H1 (cell line): ENCODE measurements around the gene NR4A2. TPM values are rescaled to one million over a fixed set of nuclear protein-coding genes. Genes with fewer than 3 reads are reported as not detected.

ENCODE experiments used
- BRCA1 ChIP-seq: IDR thresholded peaks from 2 replicates; pipeline ENCODE4 v1.6.1; 2012; ENCODE audit warnings: low read depth, low read length, improper control_type of control experiment
- CBX8 ChIP-seq: fragments of 300-800, 300-1000 bp; sonication (generic); IDR thresholded peaks from 2 replicates; pipeline ENCODE4 v1.7.1; 2016; ENCODE audit warnings: low read depth, low read length, borderline replicate concordance
- CEBPB ChIP-seq: IDR thresholded peaks from 2 replicates; pipeline ENCODE4 v1.6.1; 2012; ENCODE audit warnings: low read depth, low read length
- CHD2 ChIP-seq: IDR thresholded peaks from 2 replicates; pipeline ENCODE4 v1.6.1; 2012; ENCODE audit warnings: low read length, improper control_type of control experiment
- CTBP2 ChIP-seq: IDR thresholded peaks from 2 replicates; pipeline ENCODE4 v1.7.0; 2011; ENCODE audit warnings: borderline replicate concordance, mild to moderate bottlenecking, moderate library complexity, mixed read lengths, low read length; ENCODE audit not compliant: insufficient read depth, insufficient read length
- EGR1 ChIP-seq: IDR thresholded peaks from 2 replicates; pipeline ENCODE4 v1.6.1; 2011; ENCODE audit warnings: low read depth, low read length, borderline replicate concordance
- FOSL1 ChIP-seq: IDR thresholded peaks from 2 replicates; pipeline ENCODE4 v1.6.1; 2011; ENCODE audit warnings: mild to moderate bottlenecking, low read depth, low read length, moderate library complexity; ENCODE audit not compliant: insufficient read depth
- GTF2F1 ChIP-seq: IDR thresholded peaks from 2 replicates; pipeline ENCODE4 v1.6.1; 2012; ENCODE audit warnings: low read depth, low read length, improper control_type of control experiment, borderline replicate concordance
- HDAC2 ChIP-seq, 2 experiments: fragments of 300-600 bp in 1 of 2; sonication (generic) in 1 of 2; IDR thresholded peaks; 2 replicates each; pipeline ENCODE4 v1.6.1; 2011 to 2012; ENCODE audit warnings: low read depth in 2 of 2, low read length in 2 of 2, mild to moderate bottlenecking in 2 of 2, moderate library complexity in 2 of 2, borderline replicate concordance in 1 of 2, inconsistent platforms in 1 of 2
- JUN ChIP-seq: IDR thresholded peaks from 2 replicates; pipeline ENCODE4 v1.6.1; 2011; ENCODE audit warnings: low read depth, mild to moderate bottlenecking, improper control_type of control experiment, low read length
- JUND ChIP-seq: IDR thresholded peaks from 2 replicates; pipeline ENCODE4 v1.6.1; 2011; ENCODE audit warnings: mild to moderate bottlenecking, improper control_type of control experiment, low read length
- MAFK ChIP-seq: IDR thresholded peaks from 2 replicates; pipeline ENCODE4 v1.6.1; 2012; ENCODE audit warnings: low read depth, mild to moderate bottlenecking, improper control_type of control experiment, low read length
- PHF8 ChIP-seq: fragments of 200-600 bp; sonication (generic); conservative IDR thresholded peaks from 2 replicates; pipeline ENCODE4 v1.7.1; 2012; ENCODE audit warnings: low read depth, mild to moderate bottlenecking, inconsistent platforms, low read length, moderate library complexity
- RBBP5 ChIP-seq: IDR thresholded peaks from 2 replicates; pipeline ENCODE4 v1.7.1; 2012; ENCODE audit warnings: low read depth, mild to moderate bottlenecking, inconsistent platforms, low read length, moderate library complexity, borderline replicate concordance
- SAP30 ChIP-seq: fragments of 300-600 bp; sonication (generic); IDR thresholded peaks from 2 replicates; pipeline ENCODE4 v1.7.1; 2012; ENCODE audit warnings: low read length, moderate library complexity, mild to moderate bottlenecking, inconsistent platforms; ENCODE audit not compliant: insufficient read depth, insufficient replicate concordance
- SIRT6 ChIP-seq: IDR thresholded peaks from one replicate; pipeline ENCODE4 v1.7.1; 2012; ENCODE audit warnings: low read length, inconsistent platforms
- TAF7 ChIP-seq: optimal IDR thresholded peaks from 2 replicates; pipeline ENCODE3; 2011; ENCODE audit warnings: low read depth, mild to moderate bottlenecking, inconsistent platforms, low read length, moderate library complexity, borderline replicate concordance
- TBP ChIP-seq: IDR thresholded peaks from 2 replicates; pipeline ENCODE4 v1.6.1; 2011; ENCODE audit warnings: low read depth, low read length, improper control_type of control experiment
- TCF12 ChIP-seq: IDR thresholded peaks from 2 replicates; pipeline ENCODE4 v1.6.1; 2011; ENCODE audit warnings: low read depth, mild to moderate bottlenecking, low read length
- polyA plus RNA-seq, 7 experiments: library from polyadenylated mRNA; depleted of rRNA in 3 of 7; stranded (reverse) in 5 of 7; unstranded in 2 of 7; fragments of >200 nt in 5 of 7; fragments of 200-250 nt in 2 of 7; gene quantifications; 1 replicate in 5 of 7; 2 replicates in 1 of 7; 4 replicates in 1 of 7; pipeline versions ENCODE4 v1.2.1 to v1.2.3, GENCODE V29; 2011 to 2013; ENCODE audit warnings: missing spikeins in 2 of 7, mixed read lengths in 2 of 7
- total RNA-seq: library from RNA; stranded (reverse); fragmentation: NEBNext Ultra II Directional; extraction: Animal tissue kit (Norgen Biotek cat#: 25700); gene quantifications from 2 replicates; pipeline ENCODE4 v1.2.1, GENCODE V29; 2021
- TF ChIP-seq, protein P1 (sequence below): IDR thresholded peaks from 2 replicates; pipeline ENCODE4 v1.6.1; 2011; ENCODE audit warnings: low read length, improper control_type of control experiment
- TF ChIP-seq, protein P2 (sequence below): IDR thresholded peaks from 2 replicates; pipeline ENCODE4 v1.6.1; 2011; ENCODE audit warnings: low read depth, mild to moderate bottlenecking, low read length; ENCODE audit not compliant: insufficient read depth
- TF ChIP-seq, protein P3 (sequence below): IDR thresholded peaks from 2 replicates; pipeline ENCODE4 v1.6.1; 2012; ENCODE audit warnings: low read length, inconsistent platforms

Gene NR4A2
- total and polyA plus RNA-seq, 2 of the 8 experiments (the other 6 are each of a cell fraction or from before 2014, with no cell fraction given): 0.15 to 1.7 TPM

DNA sequence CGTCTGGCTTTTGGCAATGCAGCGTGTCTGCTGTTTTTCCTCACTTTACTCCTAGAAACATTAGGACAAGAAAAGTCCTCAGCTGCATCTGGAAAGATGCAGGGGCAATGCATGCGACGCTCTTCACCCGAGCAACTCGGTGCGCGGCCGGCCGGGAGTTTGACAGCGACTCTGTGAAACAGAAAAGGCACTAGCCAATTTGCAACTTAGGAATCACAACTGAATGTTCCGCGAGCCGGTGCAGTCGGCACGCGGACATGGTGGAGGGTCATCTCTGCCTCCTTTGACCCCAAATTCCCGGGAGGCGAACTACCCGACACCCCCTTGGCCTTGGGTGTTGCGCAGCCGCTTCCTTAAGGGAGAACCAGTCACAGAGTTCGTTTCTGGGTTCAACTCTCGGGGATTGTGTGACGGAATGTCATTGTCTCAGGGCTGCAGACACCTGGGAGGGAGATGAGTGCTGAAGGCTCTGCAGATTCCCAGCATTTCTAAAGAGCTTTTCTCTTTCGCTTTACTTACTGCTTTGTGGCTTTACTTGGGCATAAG, 9.8 kb downstream of the NR4A2 start (continued):
- TF ChIP-seq SAP30: peak; percentile 41
- no peak for TF ChIP-seq CHD2
- TF ChIP-seq FOSL1: no peak
- no peak for TF ChIP-seq CBX8
- no peak for TF ChIP-seq MAFK
- no peak for TF ChIP-seq TAF7
- TF ChIP-seq EGR1: no peak
- TF ChIP-seq JUND: no peak
- no peak for TF ChIP-seq BRCA1
- peak; percentile 81; the same call in 1 of the 2 replicates for TF ChIP-seq TCF12
- TF ChIP-seq TBP: no peak; the same call in 1 of the 2 replicates
- no peak for TF ChIP-seq RBBP5
- TF ChIP-seq SIRT6: no peak
- TF ChIP-seq, protein P1, sequence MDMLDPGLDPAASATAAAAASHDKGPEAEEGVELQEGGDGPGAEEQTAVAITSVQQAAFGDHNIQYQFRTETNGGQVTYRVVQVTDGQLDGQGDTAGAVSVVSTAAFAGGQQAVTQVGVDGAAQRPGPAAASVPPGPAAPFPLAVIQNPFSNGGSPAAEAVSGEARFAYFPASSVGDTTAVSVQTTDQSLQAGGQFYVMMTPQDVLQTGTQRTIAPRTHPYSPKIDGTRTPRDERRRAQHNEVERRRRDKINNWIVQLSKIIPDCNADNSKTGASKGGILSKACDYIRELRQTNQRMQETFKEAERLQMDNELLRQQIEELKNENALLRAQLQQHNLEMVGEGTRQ: no peak
- no peak for TF ChIP-seq JUN
- TF ChIP-seq, protein P2, sequence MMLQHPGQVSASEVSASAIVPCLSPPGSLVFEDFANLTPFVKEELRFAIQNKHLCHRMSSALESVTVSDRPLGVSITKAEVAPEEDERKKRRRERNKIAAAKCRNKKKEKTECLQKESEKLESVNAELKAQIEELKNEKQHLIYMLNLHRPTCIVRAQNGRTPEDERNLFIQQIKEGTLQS: no peak
- TF ChIP-seq CTBP2: no peak
- 0 out of 4 replicates have a peak, but pooled peaks of 1 of the 2 experiments have one; percentile 30 for TF ChIP-seq HDAC2 (IDR thresholded peaks at IDR 0.05; ENCODE audit: borderline replicate concordance in 1 of 2, low read depth in 2 of 2, low read length in 2 of 2)
- no peak for TF ChIP-seq GTF2F1
- no peak for TF ChIP-seq CEBPB
- TF ChIP-seq PHF8: no peak
- TF ChIP-seq, protein P3, sequence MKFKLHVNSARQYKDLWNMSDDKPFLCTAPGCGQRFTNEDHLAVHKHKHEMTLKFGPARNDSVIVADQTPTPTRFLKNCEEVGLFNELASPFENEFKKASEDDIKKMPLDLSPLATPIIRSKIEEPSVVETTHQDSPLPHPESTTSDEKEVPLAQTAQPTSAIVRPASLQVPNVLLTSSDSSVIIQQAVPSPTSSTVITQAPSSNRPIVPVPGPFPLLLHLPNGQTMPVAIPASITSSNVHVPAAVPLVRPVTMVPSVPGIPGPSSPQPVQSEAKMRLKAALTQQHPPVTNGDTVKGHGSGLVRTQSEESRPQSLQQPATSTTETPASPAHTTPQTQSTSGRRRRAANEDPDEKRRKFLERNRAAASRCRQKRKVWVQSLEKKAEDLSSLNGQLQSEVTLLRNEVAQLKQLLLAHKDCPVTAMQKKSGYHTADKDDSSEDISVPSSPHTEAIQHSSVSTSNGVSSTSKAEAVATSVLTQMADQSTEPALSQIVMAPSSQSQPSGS: no peak
